ENCODE data around the gene PRKAG2. TPM values are rescaled to one million over a fixed set of nuclear protein-coding genes. Genes with fewer than 3 reads are reported as not detected.

PRKAG2 gene
- total RNA-seq, 1 donor from 2014 or later: 35.4 TPM

DNA sequence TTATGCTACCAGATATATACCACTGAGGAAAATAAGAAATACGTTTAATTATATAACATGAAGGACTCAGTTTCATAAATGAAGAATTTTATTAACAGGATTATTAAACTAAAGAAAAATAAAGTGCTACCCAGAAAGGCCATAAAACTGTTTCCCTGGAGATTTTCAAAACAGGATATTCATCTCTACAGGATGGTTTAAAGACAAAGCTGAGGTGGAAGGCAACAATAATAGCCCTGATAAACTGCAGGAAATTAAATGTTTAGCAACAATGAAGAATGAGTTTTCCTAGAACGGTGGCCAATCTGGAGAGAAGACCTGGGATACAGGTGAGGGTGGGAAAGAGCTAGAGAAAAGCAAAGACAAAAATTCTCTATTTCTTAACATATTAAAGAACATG lies 369.1 kb downstream of the PRKAG2 start:
- intact Hi-C loops (cut with DNase I): no loop called here
- TF ChIP-seq, protein P1, sequence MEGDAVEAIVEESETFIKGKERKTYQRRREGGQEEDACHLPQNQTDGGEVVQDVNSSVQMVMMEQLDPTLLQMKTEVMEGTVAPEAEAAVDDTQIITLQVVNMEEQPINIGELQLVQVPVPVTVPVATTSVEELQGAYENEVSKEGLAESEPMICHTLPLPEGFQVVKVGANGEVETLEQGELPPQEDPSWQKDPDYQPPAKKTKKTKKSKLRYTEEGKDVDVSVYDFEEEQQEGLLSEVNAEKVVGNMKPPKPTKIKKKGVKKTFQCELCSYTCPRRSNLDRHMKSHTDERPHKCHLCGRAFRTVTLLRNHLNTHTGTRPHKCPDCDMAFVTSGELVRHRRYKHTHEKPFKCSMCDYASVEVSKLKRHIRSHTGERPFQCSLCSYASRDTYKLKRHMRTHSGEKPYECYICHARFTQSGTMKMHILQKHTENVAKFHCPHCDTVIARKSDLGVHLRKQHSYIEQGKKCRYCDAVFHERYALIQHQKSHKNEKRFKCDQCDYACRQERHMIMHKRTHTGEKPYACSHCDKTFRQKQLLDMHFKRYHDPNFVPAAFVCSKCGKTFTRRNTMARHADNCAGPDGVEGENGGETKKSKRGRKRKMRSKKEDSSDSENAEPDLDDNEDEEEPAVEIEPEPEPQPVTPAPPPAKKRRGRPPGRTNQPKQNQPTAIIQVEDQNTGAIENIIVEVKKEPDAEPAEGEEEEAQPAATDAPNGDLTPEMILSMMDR (IDR thresholded peaks at IDR 0.05): no peak
- H3K4me1 ChIP-seq: peaks cover 78% of the 10 kb centered on the region

DNA sequence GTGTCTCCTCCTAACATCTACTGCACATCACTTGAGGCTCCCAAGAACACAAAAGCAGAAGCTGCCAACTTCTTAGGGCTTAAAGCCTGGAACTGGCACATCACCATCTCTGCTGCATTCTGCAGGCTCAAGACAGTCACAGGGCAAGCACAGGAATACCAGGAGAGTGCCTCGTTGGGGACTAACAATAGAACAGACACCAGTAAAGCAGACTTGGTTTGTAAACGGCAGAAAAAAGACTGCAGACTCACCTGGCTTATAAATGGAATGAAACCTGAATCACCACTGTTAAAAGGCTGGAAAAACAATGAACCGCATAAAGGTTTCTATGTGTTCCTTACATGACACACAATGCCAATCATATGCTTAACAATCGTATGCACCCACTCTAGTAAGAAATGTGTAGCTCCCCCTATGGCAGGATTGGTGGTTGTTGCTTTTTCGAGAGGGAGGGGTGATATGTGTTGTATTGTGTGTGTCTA lies 370.0 kb downstream of the PRKAG2 start:
- Histone ChIP-seq H3K4me3 (no peak overlapping the region), H3K27ac (no peak overlapping the region), H3K4me1 (peaks cover 70% of the 10 kb centered on the region), H3K9me3 (no peaks in the 10 kb centered on the region), H3K27me3 (ENCODE audit: low read depth) (no peaks in the 10 kb centered on the region), H3K36me3 (no peaks in the 10 kb centered on the region)
- intact Hi-C loops (cut with DNase I): no loop called here
- no peak for ATAC-seq
- DNase-seq: no peak
- TF ChIP-seq, protein P1 (IDR thresholded peaks at IDR 0.05): no peak

More for the DNA sequence above, 369.1 kb downstream of the PRKAG2 start:
- no peak for ATAC-seq
- H3K27me3 ChIP-seq (ENCODE audit: low read depth): no peaks in the 10 kb centered on the region
- no peak for DNase-seq
- H3K27ac ChIP-seq: no peak overlapping the region
- H3K36me3 ChIP-seq: no peaks in the 10 kb centered on the region
- H3K4me3 ChIP-seq: no peak overlapping the region
- H3K9me3 ChIP-seq: no peaks in the 10 kb centered on the region

Other genes with a start within 250 kb of the PRKAG2 start
- gene GALNTL5, start 79.3 kb upstream of the PRKAG2 start, total RNA-seq: not detected
- 39.6 TPM for gene GALNT11, start 148.6 kb upstream of the PRKAG2 start, total RNA-seq

Measured in lower lobe of right lung (tissue), 2 donors.